BE2C (cell line): Measurements from ENCODE around the gene CDH13.

Source experiments
- DNase-seq: peaks from one replicate; pipeline ENCODE4 v3.0.0-alpha.2; 2020
- H3K27me3 ChIP-seq: fragments of 250-450 bp; sonication (Bioruptor Pico); 2 replicates; pipeline ENCODE4 v1.5.1; 2020; ENCODE audit warnings: mild to moderate bottlenecking
- H3K36me3 ChIP-seq: fragments of 250-450 bp; sonication (Bioruptor Pico); 2 replicates; pipeline ENCODE4 v1.5.1; 2020; ENCODE audit warnings: mild to moderate bottlenecking
- H3K4me1 ChIP-seq: fragments of 250-450 bp; sonication (Bioruptor Pico); 2 replicates; pipeline ENCODE4 v1.5.1; 2020
- H3K4me3 ChIP-seq: 2 replicates; pipeline ENCODE4 v1.5.1; 2011; ENCODE audit warnings: low read depth, low read length
- H3K9me3 ChIP-seq: fragments of 250-450 bp; sonication (Bioruptor Pico); 2 replicates; pipeline ENCODE4 v1.5.1; 2020
- TF ChIP-seq, protein P1 (sequence below): IDR thresholded peaks from 2 replicates; pipeline ENCODE4 v1.5.1; 2012; ENCODE audit warnings: mild to moderate bottlenecking, low read depth, low read length

The CDH13 gene

DNA sequence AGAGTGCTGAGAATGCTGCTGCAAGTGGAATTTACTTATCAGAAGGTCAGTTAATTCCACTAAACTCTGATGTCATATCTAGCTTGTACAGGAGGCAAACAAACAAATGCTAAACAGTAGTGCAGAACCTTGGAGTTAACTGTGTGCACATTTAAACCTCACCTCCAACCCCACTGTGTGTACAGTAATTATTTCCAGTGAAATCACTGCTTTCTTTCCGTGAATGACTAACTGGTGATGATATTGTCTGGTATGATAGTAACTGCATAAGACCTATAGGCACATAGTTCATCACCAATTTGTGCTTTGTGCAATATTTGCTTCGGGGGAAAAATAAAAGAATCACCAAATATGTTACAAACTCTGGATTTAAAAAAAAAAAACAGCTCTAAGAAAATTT is 688.5 kb downstream of the CDH13 start:
- no peak for DNase-seq
- Histone ChIP-seq H3K4me3 (no peak overlapping the region), H3K36me3 (no peaks in the 10 kb centered on the region), H3K9me3 (no peaks in the 10 kb centered on the region), H3K27me3 (no peaks in the 10 kb centered on the region), H3K4me1 (no peaks in the 10 kb centered on the region)
- TF ChIP-seq, protein P1, sequence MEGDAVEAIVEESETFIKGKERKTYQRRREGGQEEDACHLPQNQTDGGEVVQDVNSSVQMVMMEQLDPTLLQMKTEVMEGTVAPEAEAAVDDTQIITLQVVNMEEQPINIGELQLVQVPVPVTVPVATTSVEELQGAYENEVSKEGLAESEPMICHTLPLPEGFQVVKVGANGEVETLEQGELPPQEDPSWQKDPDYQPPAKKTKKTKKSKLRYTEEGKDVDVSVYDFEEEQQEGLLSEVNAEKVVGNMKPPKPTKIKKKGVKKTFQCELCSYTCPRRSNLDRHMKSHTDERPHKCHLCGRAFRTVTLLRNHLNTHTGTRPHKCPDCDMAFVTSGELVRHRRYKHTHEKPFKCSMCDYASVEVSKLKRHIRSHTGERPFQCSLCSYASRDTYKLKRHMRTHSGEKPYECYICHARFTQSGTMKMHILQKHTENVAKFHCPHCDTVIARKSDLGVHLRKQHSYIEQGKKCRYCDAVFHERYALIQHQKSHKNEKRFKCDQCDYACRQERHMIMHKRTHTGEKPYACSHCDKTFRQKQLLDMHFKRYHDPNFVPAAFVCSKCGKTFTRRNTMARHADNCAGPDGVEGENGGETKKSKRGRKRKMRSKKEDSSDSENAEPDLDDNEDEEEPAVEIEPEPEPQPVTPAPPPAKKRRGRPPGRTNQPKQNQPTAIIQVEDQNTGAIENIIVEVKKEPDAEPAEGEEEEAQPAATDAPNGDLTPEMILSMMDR = no peak

DNA sequence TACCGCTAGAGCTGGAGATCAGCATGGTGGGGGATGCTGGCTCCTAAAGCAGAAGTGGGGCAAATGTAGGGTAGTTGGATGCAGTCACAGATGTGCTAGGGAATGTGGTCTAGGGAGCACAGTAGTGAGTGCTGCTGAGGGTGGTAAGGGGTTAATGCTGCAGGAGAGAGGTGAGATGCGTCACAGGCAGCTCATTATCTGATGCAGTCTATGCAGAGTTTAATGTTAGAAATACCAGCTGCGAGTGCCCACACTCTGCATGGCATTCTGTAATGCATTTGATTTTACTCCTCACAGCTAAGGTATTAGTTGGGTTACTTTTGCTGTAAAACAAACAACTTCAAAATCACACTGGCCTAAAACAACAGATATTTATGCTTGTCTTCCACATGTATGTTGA is 689.7 kb downstream of the CDH13 start:
- TF ChIP-seq, protein P1 = no peak
- Histone ChIP-seq H3K4me3 (no peak overlapping the region), H3K27me3 (no peaks in the 10 kb centered on the region), H3K36me3 (no peaks in the 10 kb centered on the region), H3K4me1 (no peaks in the 10 kb centered on the region), H3K9me3 (no peaks in the 10 kb centered on the region)
- no peak for DNase-seq

DNA sequence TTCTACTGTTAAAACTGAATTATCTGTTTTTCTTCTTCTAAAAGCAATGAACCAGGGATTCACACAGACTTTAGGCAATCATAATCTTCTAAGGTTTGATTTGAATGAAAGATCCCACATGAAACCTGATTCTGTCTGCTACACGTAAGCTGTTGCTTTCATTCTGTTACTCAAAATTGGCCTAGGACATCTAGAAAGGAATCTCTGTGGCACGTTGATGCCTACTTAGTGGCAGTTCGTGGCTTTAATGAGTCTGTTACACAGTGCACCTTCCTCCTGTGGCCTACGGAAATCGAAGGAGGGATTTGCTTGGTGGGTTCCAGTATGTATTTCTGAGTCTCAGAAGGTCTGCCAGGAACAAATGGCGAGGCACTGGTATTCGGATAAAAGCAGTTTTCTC is 691.6 kb downstream of the CDH13 start:
- Histone ChIP-seq H3K36me3 (no peaks in the 10 kb centered on the region), H3K4me1 (no peaks in the 10 kb centered on the region), H3K27me3 (no peaks in the 10 kb centered on the region), H3K4me3 (no peak overlapping the region), H3K9me3 (no peaks in the 10 kb centered on the region)
- TF ChIP-seq, protein P1 = no peak
- no peak for DNase-seq

DNA sequence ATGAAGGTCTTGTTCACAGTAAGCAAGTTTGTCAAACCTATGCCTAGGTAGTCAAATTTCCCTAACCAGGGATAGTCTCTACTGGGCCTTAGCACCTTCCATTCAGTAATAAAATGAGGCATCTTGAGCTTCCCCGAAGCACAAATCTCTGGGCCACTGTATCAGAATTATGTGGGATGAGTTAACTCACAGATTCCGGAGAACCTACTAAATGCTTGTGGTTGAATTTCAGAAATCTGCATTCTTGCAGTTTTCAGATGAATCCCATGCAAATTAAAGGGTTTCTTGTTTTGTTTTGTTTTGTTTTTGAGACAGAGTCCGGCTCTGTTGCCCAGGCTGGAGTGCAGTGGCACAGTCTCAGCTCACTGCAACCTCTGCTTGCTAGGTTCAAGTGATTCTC is 702.2 kb downstream of the CDH13 start:
- no peak for DNase-seq
- no peaks in the 10 kb centered on the region for H3K36me3 ChIP-seq
- no peaks in the 10 kb centered on the region for H3K9me3 ChIP-seq
- no peaks in the 10 kb centered on the region for H3K27me3 ChIP-seq
- TF ChIP-seq, protein P1 = no peak
- no peaks in the 10 kb centered on the region for H3K4me1 ChIP-seq
- no peak overlapping the region for H3K4me3 ChIP-seq

DNA sequence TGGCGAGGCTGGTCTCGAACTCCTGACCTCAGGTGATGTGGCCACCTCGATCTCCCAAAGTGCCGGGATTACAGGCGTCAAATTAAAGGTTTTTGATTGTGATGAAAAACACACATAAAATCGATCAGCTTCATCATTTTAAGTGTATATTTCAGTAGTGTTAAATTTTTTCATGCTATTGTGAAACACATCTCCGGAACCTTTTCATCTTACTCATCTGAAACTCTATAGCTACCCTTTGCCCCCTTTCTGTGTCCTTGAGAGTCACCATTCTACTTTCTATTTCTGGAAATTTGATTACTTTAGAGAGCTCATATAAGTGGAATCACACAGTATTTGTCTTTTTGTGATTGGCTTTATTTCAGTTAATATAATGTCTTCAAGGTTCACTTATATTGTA is 702.7 kb downstream of the CDH13 start:
- Histone ChIP-seq H3K4me1 (no peaks in the 10 kb centered on the region), H3K27me3 (no peaks in the 10 kb centered on the region), H3K4me3 (no peak overlapping the region), H3K9me3 (no peaks in the 10 kb centered on the region), H3K36me3 (no peaks in the 10 kb centered on the region)
- DNase-seq = no peak
- TF ChIP-seq, protein P1 = no peak

DNA sequence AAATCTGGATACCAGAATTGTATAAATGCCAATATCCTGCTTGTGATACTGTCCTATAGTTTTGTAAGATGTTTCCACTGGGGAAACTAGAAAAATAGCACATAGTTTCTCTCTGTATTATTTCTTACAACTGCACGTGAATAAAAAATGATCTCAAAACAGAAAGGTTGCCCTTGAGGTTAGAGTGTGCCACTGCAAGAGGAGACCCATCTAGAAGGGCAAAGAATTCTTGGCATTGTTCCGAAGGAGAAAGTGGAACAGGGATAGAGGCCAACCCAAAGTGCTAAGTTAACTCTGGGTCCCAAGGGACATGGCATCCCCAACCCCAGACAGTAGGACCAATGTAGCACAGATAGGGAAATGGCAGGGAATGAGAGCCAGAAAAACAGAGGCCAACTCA is 703.5 kb downstream of the CDH13 start:
- no peaks in the 10 kb centered on the region for H3K9me3 ChIP-seq
- TF ChIP-seq, protein P1 = no peak
- no peaks in the 10 kb centered on the region for H3K4me1 ChIP-seq
- H3K27me3 ChIP-seq = no peaks in the 10 kb centered on the region
- no peak for DNase-seq
- no peak overlapping the region for H3K4me3 ChIP-seq
- no peaks in the 10 kb centered on the region for H3K36me3 ChIP-seq
